ENCODE results near the gene RTN4RL2. TPM values are rescaled to one million over a fixed set of nuclear protein-coding genes. Genes with fewer than 3 reads are reported as not detected.

The RTN4RL2 gene
- total RNA-seq = not detected
- under 1 TPM in 1 of 4 donors, not detected in 3; 0.11 TPM for polyA plus RNA-seq

DNA sequence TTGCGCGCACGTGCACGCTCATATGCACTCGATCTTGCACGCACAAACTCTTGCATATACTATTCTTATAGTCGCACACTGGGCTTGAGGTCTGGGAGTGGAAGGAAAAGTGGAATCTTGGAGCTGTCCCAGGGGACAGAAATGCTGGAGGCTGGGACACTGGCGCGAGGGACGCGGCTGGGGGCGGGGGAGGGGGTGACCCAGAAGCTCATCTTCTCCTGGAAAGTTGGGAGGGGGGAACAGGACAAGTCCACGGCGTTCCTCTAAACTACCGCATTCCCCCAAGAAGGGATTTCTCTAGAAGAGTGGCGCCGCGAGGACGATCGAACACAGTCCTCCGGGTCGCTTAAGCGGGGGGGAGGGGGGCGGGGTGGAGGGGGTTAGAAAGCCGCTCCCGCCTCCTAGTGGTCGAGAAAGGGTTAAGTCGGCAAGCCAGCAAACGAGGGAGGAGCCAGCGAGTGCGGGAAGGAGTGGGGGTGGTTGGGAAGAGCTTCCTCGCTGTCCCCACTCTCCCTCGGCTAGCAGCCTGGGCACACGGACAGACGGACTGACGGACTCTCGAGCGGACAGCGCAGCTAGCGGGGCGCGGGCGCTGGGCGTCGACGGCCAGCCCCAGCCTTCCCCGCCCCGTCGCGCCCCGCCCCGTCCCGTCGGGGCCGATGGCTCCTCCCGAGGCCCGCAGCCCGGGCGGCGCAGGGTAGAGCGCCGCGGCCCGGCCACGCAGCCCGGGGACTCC lies at the start of gene RTN4RL2:
RTN4RL2 (plus strand) TSS at position 507 of the 736 bp plus-strand sequence. CDS start 338 bp downstream, outside the sequence.
- DNase-seq (peak in 1 of 3 donors; percentile 65), ATAC-seq (ENCODE audit: low read depth in 2 of 2) (peak; percentile 24 to 35)
- no peak within 1 kb of the TSS for H3K27ac ChIP-seq (ENCODE audit: insufficient read depth, low read length, poor library complexity, severe bottlenecking)
- H3K4me1 Mint-ChIP-seq = peaks cover 5 to 34% (median 20%) of the 10 kb centered on the region in 4 donors
- H3K4me3 ChIP-seq (ENCODE audit: low read depth, low read length) = peak within 1 kb of the TSS; percentile 37
- peaks cover 10% of the 10 kb centered on the region for H3K27me3 ChIP-seq (ENCODE audit: control insufficient read depth, insufficient read depth, low read length)
- peaks cover 43% of the 10 kb centered on the region for H3K4me1 ChIP-seq (ENCODE audit: control insufficient read depth, insufficient read depth, low read length, poor library complexity, severe bottlenecking)
- peak within 1 kb of the TSS; percentile 75 to 91 (median 87) for H3K4me3 Mint-ChIP-seq
- H3K27ac Mint-ChIP-seq = peak within 1 kb of the TSS in 2 of 3 donors; percentile 78 to 94
- H3K27me3 Mint-ChIP-seq = peaks cover 64% of the 10 kb centered on the region
- H3K9me3 Mint-ChIP-seq = peaks cover 0 to 4% (median 0%) of the 10 kb centered on the region in 7 donors
- H3K9me3 ChIP-seq (ENCODE audit: control insufficient read depth in 2 of 2, low read length in 2 of 2) = no peaks in the 10 kb centered on the region
- no peaks in the 10 kb centered on the region for H3K36me3 ChIP-seq (ENCODE audit: control insufficient read depth, insufficient read depth, low read length)
- H3K36me3 Mint-ChIP-seq = no peaks in the 10 kb centered on the region

GRCh38 chr11:57413681-57414080 lies 46.6 kb upstream of the RTN4RL2 start:
- no peak overlapping the region for H3K27ac ChIP-seq (ENCODE audit: insufficient read depth, low read length, poor library complexity, severe bottlenecking)
- peaks cover 84% of the 10 kb centered on the region for H3K36me3 ChIP-seq (ENCODE audit: control insufficient read depth, insufficient read depth, low read length)
- H3K27me3 Mint-ChIP-seq = no peaks in the 10 kb centered on the region
- H3K4me3 Mint-ChIP-seq = no peak overlapping the region
- H3K9me3 Mint-ChIP-seq = no peaks in the 10 kb centered on the region
- peak overlapping the region in 1 of 3 donors; percentile 72 for H3K27ac Mint-ChIP-seq
- H3K4me3 ChIP-seq (ENCODE audit: low read depth, low read length) = no peak overlapping the region
- H3K4me1 ChIP-seq (ENCODE audit: control insufficient read depth, insufficient read depth, low read length, poor library complexity, severe bottlenecking) = no peaks in the 10 kb centered on the region
- no peaks in the 10 kb centered on the region for H3K9me3 ChIP-seq (ENCODE audit: control insufficient read depth in 2 of 2, low read length in 2 of 2)
- H3K36me3 Mint-ChIP-seq = peaks cover 62% of the 10 kb centered on the region
- no peaks in the 10 kb centered on the region for H3K27me3 ChIP-seq (ENCODE audit: control insufficient read depth, insufficient read depth, low read length)
- ATAC-seq (ENCODE audit: low read depth in 2 of 2) = no peak
- peaks cover 0 to 16% (median 9%) of the 10 kb centered on the region in 4 donors for H3K4me1 Mint-ChIP-seq
- no peak for DNase-seq

DNA sequence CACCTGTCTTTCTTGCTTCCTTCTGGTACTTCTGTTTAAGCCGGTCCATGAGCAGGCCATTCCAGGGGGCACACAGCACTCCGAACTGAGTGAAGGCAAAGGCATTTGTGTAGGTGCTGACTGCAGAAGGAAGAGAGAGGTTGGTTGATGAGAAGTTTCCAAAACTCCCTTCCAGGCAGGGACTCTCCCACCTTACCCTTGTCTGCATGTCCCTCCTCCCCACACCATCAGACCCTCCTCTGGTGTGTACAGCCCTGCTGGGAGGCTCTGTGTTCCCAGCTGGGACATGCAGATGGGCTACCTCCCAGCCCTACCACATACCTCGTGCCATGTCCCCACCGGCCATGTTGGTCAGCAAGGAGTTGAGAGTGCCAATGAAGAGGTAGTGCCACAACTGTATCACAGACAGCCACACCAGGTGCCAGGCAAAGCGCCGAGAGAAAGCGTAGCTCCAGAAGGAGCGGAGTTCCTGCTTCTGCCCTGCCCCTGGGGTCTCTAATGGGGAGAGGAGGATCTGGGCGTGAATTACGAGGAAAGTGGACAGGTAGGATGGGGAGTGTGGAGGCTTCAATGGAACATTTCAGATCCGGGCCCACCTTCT lies 45.6 kb upstream of the RTN4RL2 start:
- ATAC-seq (ENCODE audit: low read depth in 2 of 2) (no peak), DNase-seq (no peak)
- Histone ChIP-seq H3K4me3 (ENCODE audit: low read depth, low read length) (no peak overlapping the region), H3K27me3 (ENCODE audit: control insufficient read depth, insufficient read depth, low read length) (no peaks in the 10 kb centered on the region), H3K36me3 (ENCODE audit: control insufficient read depth, insufficient read depth, low read length) (peaks cover 77% of the 10 kb centered on the region), H3K27ac (ENCODE audit: insufficient read depth, low read length, poor library complexity, severe bottlenecking) (no peak overlapping the region), H3K4me1 (ENCODE audit: control insufficient read depth, insufficient read depth, low read length, poor library complexity, severe bottlenecking) (no peaks in the 10 kb centered on the region), H3K9me3 (ENCODE audit: control insufficient read depth in 2 of 2, low read length in 2 of 2) (no peaks in the 10 kb centered on the region)
- no peak overlapping the region for H3K27ac Mint-ChIP-seq
- peaks cover 58% of the 10 kb centered on the region for H3K36me3 Mint-ChIP-seq
- H3K4me3 Mint-ChIP-seq = no peak overlapping the region
- no peaks in the 10 kb centered on the region for H3K9me3 Mint-ChIP-seq
- H3K27me3 Mint-ChIP-seq = no peaks in the 10 kb centered on the region
- peaks cover 0 to 16% (median 9%) of the 10 kb centered on the region in 4 donors for H3K4me1 Mint-ChIP-seq

DNA sequence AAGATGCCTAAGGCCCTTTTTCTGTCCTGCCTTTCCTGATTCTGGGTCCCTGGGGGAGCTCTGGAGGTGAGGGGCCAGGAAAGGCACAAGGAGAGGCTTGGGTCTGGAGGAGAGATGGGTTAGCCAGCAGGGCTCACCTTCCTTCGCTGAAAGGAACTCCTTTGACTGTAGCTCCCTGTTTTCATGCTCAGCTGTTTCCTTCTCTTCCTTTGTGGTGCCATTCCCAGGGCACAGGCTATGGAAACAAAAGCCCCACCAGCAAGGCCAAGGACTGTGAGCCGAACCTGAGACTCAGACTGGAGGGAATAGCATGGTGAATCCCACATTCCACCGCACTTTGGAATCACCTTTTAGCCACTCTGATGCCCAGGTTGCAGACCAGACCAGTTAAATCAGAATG lies 43.9 kb upstream of the RTN4RL2 start:
- no peak overlapping the region for H3K27ac Mint-ChIP-seq
- no peaks in the 10 kb centered on the region for H3K27me3 Mint-ChIP-seq
- H3K4me3 Mint-ChIP-seq = no peak overlapping the region
- H3K36me3 Mint-ChIP-seq = peaks cover 54% of the 10 kb centered on the region
- no peak for DNase-seq
- Histone ChIP-seq H3K4me1 (ENCODE audit: control insufficient read depth, insufficient read depth, low read length, poor library complexity, severe bottlenecking) (no peaks in the 10 kb centered on the region), H3K27ac (ENCODE audit: insufficient read depth, low read length, poor library complexity, severe bottlenecking) (no peak overlapping the region), H3K9me3 (ENCODE audit: control insufficient read depth in 2 of 2, low read length in 2 of 2) (no peaks in the 10 kb centered on the region), H3K4me3 (ENCODE audit: low read depth, low read length) (no peak overlapping the region), H3K27me3 (ENCODE audit: control insufficient read depth, insufficient read depth, low read length) (no peaks in the 10 kb centered on the region), H3K36me3 (ENCODE audit: control insufficient read depth, insufficient read depth, low read length) (peaks cover 69% of the 10 kb centered on the region)
- peaks cover under 1 to 12% (median 9%) of the 10 kb centered on the region in 4 donors for H3K4me1 Mint-ChIP-seq
- no peak for ATAC-seq (ENCODE audit: low read depth in 2 of 2)
- H3K9me3 Mint-ChIP-seq = no peaks in the 10 kb centered on the region

- Histone ChIP-seq H3K36me3 (ENCODE audit: control insufficient read depth, insufficient read depth, low read length) (peaks cover 64% of the 10 kb centered on the region), H3K27ac (ENCODE audit: insufficient read depth, low read length, poor library complexity, severe bottlenecking) (no peak overlapping the region), H3K4me1 (ENCODE audit: control insufficient read depth, insufficient read depth, low read length, poor library complexity, severe bottlenecking) (no peaks in the 10 kb centered on the region), H3K27me3 (ENCODE audit: control insufficient read depth, insufficient read depth, low read length) (no peaks in the 10 kb centered on the region), H3K4me3 (ENCODE audit: low read depth, low read length) (no peak overlapping the region), H3K9me3 (ENCODE audit: control insufficient read depth in 2 of 2, low read length in 2 of 2) (no peaks in the 10 kb centered on the region)
- Mint-ChIP-seq H3K9me3 (no peaks in the 10 kb centered on the region), H3K27ac (no peak overlapping the region), H3K36me3 (peaks cover 56% of the 10 kb centered on the region), H3K4me1 (peaks cover 6 to 14% (median 9%) of the 10 kb centered on the region in 4 donors), H3K4me3 (no peak overlapping the region), H3K27me3 (no peaks in the 10 kb centered on the region)
- no peak for DNase-seq
- no peak for ATAC-seq (ENCODE audit: low read depth in 2 of 2)
These were observed 43.3 kb upstream of the RTN4RL2 start for GRCh38 chr11:57417056-57417455.

DNA sequence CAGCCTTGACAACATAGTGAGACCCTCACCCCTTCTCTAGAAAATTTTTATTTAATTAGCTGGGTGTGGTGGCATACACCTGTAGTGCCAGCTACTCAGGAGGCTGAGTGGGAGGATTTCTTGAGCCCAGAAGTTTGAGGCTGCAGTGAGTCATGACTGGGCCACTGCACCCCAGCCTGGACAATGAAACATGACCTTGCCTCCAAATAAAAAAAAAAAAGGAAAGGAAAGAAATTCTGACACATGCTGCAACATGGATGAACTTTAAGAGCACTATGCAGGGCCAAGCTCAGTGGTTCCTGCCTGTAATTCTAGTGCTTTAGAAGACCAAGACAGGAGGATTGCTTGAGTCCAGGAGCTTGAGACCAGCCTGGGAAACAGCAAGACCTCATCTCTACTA lies 42.2 kb upstream of the RTN4RL2 start:
- H3K4me3 ChIP-seq (ENCODE audit: low read depth, low read length) = no peak overlapping the region
- H3K36me3 ChIP-seq (ENCODE audit: control insufficient read depth, insufficient read depth, low read length) = peaks cover 55% of the 10 kb centered on the region
- H3K27me3 ChIP-seq (ENCODE audit: control insufficient read depth, insufficient read depth, low read length) = no peaks in the 10 kb centered on the region
- H3K9me3 ChIP-seq (ENCODE audit: control insufficient read depth in 2 of 2, low read length in 2 of 2) = no peaks in the 10 kb centered on the region
- H3K4me1 ChIP-seq (ENCODE audit: control insufficient read depth, insufficient read depth, low read length, poor library complexity, severe bottlenecking) = no peaks in the 10 kb centered on the region
- Mint-ChIP-seq H3K27me3 (no peaks in the 10 kb centered on the region), H3K27ac (no peak overlapping the region), H3K9me3 (no peaks in the 10 kb centered on the region), H3K4me3 (no peak overlapping the region), H3K4me1 (peaks cover 10 to 23% (median 17%) of the 10 kb centered on the region in 4 donors), H3K36me3 (peaks cover 62% of the 10 kb centered on the region)
- H3K27ac ChIP-seq (ENCODE audit: insufficient read depth, low read length, poor library complexity, severe bottlenecking) = no peak overlapping the region
- ATAC-seq (ENCODE audit: low read depth in 2 of 2) = no peak
- no peak for DNase-seq

DNA sequence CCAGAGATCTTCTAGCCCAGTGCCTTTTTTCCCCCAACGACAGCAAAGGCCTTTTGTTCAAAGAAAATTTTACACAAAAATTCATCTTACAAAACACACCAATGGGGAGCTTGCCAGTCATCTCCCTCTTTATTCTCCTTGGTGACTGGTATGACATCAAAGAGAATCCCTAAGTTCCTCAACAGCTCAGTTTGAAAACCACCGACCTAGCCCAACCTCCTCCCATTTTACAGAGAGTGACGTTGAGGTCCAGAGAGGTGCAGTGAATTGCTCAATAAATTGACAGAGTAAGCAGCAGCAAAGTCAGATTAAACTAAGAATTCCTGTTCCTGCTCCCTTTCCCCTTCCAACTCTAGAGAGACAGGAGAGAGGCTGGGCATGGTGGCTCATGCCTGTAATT lies 41.2 kb upstream of the RTN4RL2 start:
- DNase-seq (no peak), ATAC-seq (ENCODE audit: low read depth in 2 of 2) (no peak)
- Mint-ChIP-seq H3K9me3 (no peaks in the 10 kb centered on the region), H3K4me3 (no peak overlapping the region), H3K4me1 (peaks cover 12 to 23% (median 21%) of the 10 kb centered on the region in 4 donors), H3K27ac (peak overlapping the region in 1 of 3 donors; percentile 35), H3K36me3 (peaks cover 58% of the 10 kb centered on the region), H3K27me3 (no peaks in the 10 kb centered on the region)
- no peaks in the 10 kb centered on the region for H3K27me3 ChIP-seq (ENCODE audit: control insufficient read depth, insufficient read depth, low read length)
- no peak overlapping the region for H3K4me3 ChIP-seq (ENCODE audit: low read depth, low read length)
- H3K27ac ChIP-seq (ENCODE audit: insufficient read depth, low read length, poor library complexity, severe bottlenecking) = no peak overlapping the region
- H3K9me3 ChIP-seq (ENCODE audit: control insufficient read depth in 2 of 2, low read length in 2 of 2) = no peaks in the 10 kb centered on the region
- peaks cover 45% of the 10 kb centered on the region for H3K36me3 ChIP-seq (ENCODE audit: control insufficient read depth, insufficient read depth, low read length)
- H3K4me1 ChIP-seq (ENCODE audit: control insufficient read depth, insufficient read depth, low read length, poor library complexity, severe bottlenecking) = peaks cover 5% of the 10 kb centered on the region
